GM21526 (cell line): ENCODE data around the gene PLA2G15.

Experiments
- ATAC-seq: cut with Tn5 transposase; IDR thresholded peaks from one replicate; pipeline ENCODE4 v1.9.1; 2021; ENCODE audit warnings: moderate library complexity; ENCODE audit not compliant: unreplicated experiment, low FRiP score

PLA2G15 gene

GRCh38 chr16:68232335-68232734, 12.8 kb upstream of the PLA2G15 start:
- ATAC-seq, result no peak

DNA sequence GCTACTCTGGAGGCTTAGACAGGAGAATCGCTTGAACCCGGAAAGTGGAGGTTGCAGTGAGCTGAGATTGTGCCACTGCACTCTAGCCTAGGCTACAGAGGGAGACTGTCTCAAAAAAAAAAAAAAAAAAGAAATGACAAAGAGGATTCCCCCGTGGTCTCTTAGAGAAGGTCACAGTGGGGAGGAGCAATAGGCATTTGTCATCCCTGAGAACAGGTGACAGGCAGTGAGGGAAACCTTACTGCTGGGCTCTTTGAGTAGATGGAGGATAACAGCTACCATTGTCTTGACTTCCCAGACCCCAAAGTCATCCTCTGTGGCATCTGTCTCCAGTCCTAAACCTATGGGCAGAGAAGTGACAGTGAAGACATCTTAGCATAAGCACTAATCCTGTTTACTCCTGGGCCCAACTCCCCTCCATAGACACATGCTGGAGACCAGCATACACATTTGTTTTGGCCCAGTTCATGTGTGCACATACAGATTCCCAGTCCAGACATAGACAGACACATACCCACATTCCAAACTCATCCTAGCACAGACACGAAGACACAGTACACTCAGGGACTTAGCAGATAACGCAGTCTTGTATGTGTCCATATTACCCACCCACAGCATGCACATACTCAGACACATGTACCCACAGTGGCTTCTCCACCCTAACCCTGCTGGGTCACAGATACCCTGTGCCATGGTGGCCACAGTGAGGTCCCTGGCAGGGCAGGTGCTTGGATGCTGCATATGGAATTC, 11.9 kb upstream of the PLA2G15 start:
- ATAC-seq, result no peak

- ATAC-seq, result no peak
These were observed 11.4 kb upstream of the PLA2G15 start for GRCh38 chr16:68233835-68234187.

DNA sequence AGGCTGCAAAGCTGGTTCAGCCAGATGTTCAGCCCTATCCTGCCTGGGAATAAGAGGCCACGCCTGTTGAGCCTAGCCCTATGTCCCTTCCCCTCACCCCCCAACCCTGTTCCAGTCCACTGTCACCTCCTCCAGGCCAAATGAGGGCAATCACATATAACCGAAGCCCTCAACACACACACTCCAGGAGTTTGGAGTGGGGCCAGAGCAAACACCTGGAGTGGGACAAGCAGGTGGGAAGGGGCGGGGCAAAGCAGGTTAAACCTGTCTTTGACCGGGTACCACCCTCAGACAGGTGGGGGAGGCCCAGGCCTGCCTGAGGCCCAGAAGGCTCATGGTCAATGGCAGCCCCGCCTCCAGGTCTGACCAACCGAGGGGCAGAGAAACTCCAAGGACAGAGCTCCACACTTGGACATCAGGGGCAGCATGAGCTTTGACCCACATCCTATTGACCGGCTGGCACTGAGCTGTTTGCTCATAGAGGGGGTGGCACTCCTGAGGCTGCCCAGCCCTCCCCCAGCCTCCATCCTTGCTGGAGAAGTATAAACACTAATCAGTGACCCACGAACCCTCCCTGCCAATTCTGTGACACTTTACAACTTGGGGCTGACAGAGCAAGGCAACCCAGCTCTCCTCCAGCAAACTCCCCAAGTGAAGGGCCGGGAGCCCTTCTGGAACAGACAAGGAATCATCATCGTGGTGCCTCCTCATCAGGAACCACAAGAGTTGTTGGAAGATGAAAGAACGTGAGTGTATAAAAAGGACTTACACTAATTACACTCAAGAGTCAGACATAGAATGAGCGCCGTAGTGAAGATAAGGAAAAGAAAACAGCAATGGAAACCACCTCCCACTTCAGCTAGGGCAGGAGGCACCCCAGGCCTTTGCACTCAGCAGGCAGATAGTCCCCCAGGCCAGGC, 10.7 kb upstream of the PLA2G15 start:
- no peak for ATAC-seq

DNA sequence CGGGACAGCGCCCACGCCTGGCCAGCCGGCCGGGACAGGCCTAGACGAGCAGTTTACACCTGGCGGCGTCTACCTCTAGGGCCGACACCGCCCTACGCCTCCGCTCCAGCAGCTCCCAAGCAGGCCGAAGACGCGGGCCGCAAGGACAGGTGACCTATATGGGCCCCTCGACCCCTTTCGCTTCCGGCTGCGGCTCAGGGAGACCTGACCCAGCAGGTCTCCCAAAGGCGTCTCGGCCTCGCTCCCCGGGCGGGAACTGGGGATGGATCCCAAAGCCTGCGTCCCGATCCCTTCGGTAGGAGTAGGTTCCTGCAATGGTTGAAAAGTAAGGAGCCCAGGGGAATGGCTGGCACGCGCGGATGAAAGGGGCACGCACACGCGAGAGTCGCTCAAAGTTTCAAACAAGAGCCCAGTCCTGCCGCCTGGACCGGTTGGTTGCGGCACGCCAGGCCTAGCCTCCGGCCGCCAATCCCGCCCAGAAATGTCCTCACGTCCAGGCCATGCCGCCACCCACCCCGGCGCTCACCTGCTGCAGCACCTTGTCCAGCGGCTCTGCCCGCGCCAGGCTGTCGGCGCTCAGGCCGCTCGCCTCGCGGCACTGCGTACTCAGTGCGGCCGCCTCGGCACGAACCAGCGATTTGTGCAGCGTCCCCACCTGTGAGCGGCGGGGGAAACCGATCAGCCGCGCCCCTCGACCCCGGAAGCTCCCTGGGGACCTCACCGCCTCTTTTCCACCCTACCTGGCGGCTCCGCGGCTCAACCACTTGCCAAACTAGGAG, 9.9 kb upstream of the PLA2G15 start:
- no peak for ATAC-seq

DNA sequence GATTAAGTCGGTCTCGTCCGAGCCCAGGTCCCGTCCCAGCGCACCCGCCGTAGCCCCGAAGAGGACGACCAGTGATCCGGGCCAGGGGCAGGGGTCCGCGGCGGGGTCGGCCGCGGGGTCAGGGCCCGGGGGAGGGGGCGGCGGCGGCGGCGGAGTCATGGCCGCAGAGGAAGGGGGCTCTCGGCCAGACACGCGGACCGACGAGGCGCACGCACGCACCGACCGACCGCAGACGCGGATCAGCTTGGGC, 9.4 kb upstream of the PLA2G15 start, which contains the start of gene ESRP2:
ESRP2 (minus strand) TSS at position 241 of the 250 bp plus-strand sequence; CDS start at position 159, 82 bp downstream.
- no peak for ATAC-seq

- ATAC-seq, result no peak
These were observed 8.9 kb upstream of the PLA2G15 start for GRCh38 chr16:68236137-68236825.

DNA sequence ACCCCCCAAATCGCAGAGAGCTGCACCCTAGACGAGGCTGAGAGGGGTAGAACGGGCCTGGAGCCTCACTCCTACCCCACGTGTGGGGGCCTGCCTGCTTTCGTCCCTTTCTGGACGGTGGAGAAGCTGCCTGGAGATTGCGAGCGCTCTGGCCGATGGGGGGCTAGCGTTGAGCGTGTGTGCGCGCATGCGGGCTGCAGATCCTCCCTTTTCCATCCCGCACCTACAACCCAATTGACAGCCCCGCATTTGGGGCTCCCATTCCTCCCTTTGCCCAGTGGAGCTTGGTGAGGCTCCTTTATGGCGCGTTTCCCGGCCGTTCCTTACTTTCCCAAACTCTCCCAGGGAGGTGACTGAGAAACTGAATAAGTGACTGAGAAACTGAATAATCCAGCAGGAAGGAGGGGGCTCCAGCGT, 8.3 kb upstream of the PLA2G15 start:
- no peak for ATAC-seq

DNA sequence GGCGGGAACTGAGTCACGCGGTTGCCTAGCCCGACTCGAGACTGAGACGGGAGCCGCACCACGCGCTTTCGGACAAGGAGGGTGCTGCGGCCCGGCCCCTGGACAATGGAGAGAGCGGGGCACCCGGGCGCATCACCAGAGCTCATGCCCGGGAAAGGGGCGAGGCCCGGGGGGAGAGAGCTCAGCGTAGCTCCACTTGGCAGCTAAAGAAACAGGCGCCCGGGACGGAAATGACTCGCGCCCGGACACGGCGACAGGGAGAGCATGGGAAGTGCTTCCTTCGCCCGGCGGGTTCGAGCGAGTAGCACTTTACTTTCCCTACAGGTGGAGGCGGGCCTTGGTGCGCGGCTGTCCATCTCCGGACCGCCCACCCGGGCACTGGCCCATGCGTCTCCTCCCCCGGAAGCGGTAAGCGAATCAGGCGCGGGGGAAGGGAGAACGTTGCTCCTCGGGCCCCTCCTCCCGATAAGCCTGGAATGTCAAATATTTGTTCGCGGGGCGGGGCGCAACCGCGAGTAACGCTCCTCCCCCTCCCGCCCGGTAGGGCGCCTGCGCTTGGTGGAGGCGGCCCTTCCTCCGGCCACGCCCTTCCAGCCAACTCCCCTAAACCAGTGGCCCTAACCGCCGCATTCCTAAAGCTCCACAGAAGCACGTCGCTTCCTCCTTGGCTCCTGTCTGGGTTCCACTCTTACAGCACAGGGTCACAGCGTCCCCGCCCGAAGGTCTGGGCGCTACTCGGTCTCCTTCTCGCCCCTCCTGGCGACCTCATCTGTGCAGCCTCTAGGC, 7.7 kb upstream of the PLA2G15 start:
- ATAC-seq, result peak; percentile 71

DNA sequence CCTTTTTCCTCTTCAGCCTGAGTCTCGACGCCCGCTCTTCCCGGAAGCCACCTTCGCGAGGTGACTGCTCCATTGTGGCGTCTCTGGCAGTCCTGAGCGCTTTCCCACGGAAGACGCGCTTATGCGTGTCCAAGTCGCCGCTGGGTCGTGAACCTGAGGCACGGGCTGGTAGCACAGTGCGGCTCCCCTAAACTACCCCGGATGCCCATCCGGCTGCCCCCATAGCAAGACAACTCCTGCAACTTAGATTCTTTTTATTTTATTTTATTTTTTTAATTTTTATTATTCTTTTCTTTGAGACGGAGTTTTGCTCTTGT, 7.2 kb upstream of the PLA2G15 start:
- no peak for ATAC-seq

DNA sequence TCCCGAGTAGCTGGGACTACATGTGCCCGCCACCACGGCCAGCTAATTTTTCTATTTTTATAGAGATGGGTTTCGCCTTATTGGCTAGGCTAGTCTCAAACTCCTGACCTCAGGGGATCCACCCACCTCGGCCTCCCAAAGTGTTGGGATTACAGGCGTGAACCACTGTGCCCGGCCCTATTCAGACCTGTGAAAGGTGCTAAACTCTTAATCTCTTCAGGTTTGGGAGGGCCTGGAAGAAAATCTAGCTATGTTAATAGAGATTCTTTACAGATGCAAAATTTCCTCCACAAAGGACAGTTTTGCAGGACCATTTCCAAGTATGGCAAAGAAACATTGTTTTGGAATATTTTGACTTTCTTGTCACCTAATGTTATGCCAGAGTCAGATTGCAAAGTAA, 3.1 kb upstream of the PLA2G15 start:
- no peak for ATAC-seq

DNA sequence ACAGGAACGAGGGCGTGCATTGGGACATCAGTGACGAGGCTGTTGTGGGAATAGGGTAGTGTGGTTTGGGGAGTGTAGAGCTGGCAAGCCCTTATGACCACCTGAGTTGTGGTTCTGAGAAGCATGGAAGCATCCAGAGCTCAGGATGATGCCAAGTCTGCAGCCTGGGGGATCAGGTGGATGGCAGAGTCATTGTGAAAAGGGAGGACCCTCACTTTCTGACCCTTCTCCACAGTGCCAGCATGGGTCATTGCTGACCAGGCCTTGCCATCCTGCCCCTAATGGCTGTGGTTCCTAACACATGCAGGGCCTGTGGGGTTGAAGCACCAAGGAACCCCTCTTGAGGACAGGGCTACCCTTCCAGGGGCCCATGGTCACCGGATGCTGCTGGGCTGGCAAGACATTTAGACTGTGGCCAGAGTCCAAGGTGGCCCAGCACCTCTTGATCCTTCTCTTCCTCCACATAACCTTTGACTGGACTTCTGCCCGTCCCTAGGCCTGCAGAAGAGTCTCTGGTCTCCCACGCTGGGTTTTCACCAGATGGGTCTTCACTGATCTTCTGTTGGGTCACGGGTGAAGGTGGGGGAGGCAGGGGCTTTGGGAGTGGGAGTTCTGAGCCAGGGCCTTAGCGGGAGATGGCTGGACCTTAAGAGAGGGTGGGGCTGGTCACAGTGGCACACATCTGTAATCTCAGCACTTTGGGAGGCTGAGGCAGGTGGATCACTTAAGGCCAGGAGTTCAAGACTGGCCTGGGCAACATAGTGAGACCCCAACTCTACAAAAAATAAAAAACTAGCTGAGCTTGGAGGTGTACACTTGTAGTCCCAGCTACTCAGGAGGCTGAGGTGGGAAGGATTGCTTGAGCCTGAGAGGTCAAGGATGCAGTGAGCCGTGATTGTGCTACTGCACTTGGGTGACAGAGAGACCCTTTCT, 2.0 kb upstream of the PLA2G15 start:
- no peak for ATAC-seq

DNA sequence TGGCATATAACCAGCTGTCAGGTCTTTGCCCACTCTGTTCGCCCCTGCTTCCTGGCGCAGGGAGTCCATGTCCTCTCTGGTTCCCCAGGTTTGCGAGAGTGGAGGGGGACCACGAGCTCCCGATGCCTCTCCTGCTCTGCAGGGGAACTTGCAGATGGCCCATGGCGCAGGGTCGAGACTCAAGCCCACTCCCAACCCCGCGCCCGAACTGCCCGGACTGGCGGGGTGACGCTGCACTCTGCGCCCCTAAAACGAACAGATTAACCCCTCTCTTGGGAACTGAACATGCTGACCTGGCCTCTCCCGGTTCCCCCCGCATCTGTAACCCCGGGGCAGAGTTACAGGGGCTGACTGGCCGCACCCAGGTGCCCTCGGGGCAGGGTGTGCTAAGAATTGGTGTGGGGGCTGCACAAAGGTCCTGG, 681 bp upstream of the PLA2G15 start:
- peak; percentile 3 for ATAC-seq

- no peak for ATAC-seq
These were observed 948 bp downstream of the PLA2G15 start for GRCh38 chr16:68246121-68246520.

- no peak for ATAC-seq
These were observed 1.5 kb downstream of the PLA2G15 start for GRCh38 chr16:68246666-68247065.

DNA sequence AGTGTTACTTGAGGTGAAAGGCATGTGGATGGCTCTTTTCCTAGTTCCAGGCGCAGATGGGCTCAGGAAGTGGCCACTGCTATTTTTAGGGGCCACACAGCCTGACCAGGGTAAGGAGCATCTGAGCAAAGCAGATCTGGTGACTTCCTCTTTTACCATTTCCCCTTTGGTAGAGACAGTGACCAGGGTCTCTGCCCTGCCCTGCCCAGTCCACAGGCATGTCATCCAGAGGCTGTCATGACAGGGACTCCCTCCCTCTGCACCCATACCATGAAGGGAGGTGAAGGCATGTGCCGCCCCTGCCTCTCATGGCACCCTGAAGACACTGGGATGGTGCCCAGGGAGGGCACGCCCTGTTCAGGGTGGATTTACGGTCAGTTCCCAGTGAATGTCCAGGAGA, 2.2 kb downstream of the PLA2G15 start:
- ATAC-seq, result no peak

GRCh38 chr16:68247932-68248331, 2.8 kb downstream of the PLA2G15 start:
- ATAC-seq, result no peak

- no peak for ATAC-seq
These were observed 4.2 kb downstream of the PLA2G15 start for GRCh38 chr16:68249371-68249770.

- no peak for ATAC-seq
These were observed 5.8 kb downstream of the PLA2G15 start for GRCh38 chr16:68250951-68251350.
